HK-2 (cell line): ENCODE measurements around the gene SETDB1.
A peak's percentile ranks its signal among the peaks of the same experiment; 100 is the strongest.

ENCODE experiments used
- DNase-seq: peaks from one replicate; pipeline ENCODE4 v3.0.0-alpha.2; 2018; ENCODE audit not compliant: unreplicated experiment

SETDB1 gene

DNA sequence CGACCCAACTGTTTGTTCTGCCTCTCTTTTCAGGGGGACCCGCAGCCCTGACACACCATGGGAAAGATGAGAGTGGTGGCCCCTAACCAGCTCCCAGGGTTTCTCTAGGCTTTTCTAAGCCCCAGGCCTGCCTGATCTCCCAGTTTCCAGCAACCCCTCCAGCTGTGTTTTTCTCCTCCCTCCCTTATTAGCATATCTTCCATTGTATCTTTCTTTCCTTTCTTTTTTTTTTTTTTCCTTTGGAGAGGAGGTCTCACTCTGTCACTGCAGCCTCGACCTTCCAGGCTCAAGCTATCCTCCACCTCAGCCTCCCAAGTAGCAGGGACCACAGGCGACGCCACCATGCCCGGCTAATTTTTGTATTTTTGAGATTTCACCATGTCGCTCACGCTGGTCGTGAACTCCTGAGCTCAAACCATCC is 50.2 kb downstream of the SETDB1 start:
- DNase-seq = no peak

GRCh38 chr1:150976879-150977694 is 50.9 kb downstream of the SETDB1 start:
- peak; percentile 88 for DNase-seq

DNA sequence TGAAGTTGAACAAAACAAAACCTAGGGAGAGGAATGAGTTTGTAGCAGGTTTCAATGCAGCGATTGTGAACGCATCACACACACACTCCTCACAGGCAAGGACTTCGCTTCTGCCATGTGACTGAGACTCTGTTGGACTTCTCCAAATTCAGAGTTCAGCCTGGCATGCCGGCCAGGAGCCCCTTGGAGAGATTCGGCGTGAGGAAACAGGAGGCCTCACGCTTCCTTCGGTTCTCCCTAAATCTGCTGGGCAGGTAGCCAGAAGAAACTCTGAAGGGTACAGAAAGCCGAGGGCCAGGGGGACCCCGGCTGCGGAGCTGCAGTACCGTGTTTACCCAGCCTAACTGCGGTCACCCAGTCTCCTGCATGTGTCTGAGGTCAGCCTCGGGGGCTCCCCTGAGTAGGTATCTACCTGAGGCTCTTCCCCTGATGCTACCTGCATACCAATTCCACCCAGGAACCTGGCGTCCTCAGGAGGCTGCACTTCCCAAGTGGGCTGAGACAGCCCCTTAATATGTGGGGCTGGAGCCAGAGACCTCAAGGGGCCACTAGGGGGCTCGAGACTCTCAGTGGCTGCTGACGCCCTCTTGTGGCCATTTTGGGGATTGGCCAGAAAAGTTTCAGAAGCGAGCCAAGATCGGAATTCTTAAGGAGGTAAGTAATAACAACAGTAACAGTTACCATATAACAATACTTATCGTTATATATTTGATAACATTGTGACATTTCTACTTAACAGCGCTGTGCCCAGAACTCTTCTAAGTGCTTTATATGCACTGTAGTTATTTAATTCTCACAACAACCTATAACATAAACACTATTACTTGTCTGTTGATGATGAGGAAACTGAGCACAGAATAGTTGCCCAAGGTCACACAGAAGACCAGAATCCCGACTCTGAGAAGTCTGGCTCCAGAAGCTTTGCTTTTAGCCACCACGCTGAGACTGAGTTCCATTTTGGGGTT is 53.2 kb downstream of the SETDB1 start:
- peak; percentile 85 for DNase-seq

GRCh38 chr1:150981177-150981804 is 55.1 kb downstream of the SETDB1 start:
- no peak for DNase-seq

- no peak for DNase-seq
Observed at GRCh38 chr1:150981805-150982712, 55.9 kb downstream of the SETDB1 start, which contains the start of gene ANXA9. Gene ANXA9 (plus strand): TSS chr1:150982292. CDS start chr1:150983106, 814 bp downstream.

GRCh38 chr1:150985179-150985825 is 59.1 kb downstream of the SETDB1 start:
- no peak for DNase-seq

DNA sequence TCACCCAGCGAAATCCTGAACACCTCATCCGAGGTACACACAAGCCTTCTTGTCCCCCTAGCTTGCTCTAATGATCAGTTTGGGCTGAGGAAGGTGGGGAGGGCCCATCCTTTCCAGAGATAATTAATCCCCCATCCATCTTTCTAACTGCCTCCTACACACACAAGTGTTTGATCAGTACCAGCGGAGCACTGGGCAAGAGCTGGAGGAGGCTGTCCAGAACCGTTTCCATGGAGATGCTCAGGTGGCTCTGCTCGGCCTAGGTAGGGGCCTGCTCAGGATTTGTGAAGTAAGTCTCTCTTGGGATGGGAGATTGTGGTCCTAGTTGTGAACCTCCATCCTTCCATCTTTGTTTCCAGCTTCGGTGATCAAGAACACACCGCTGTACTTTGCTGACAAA is 61.8 kb downstream of the SETDB1 start:
- DNase-seq = no peak

- DNase-seq = no peak
Observed at GRCh38 chr1:150992626-150993025, 66.5 kb downstream of the SETDB1 start.

GRCh38 chr1:150994248-150994647 is 68.1 kb downstream of the SETDB1 start:
- DNase-seq = no peak

- no peak for DNase-seq
Observed at GRCh38 chr1:150995460-150995859, 69.3 kb downstream of the SETDB1 start.

DNA sequence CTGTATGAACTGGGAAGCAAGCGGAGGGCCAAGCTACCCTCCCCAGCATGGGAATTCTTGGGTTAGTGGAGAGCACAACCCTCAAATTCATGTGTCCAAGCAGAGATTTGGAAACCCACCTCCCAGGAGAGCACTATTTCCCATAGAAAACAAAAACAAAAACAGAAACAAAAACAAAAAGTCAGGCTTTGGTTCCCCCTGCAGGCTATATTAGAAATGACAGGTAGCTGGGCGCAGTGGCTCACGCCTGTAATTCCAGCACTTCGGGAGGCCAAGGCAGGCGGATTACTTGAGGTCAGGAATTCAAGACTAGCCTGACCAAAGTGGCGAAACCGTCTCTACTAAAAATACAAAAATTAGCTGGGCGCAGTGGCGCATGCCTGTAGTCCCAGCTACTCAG is 69.7 kb downstream of the SETDB1 start:
- DNase-seq = no peak

- DNase-seq = no peak
Observed at GRCh38 chr1:150997126-150997872, 71.1 kb downstream of the SETDB1 start.

GRCh38 chr1:150997949-150998348 is 71.8 kb downstream of the SETDB1 start:
- DNase-seq = no peak

- DNase-seq = peak; percentile 65
Observed at GRCh38 chr1:150999051-150999674, 73.0 kb downstream of the SETDB1 start.

GRCh38 chr1:150999926-151000325 is 73.8 kb downstream of the SETDB1 start:
- DNase-seq = no peak

DNA sequence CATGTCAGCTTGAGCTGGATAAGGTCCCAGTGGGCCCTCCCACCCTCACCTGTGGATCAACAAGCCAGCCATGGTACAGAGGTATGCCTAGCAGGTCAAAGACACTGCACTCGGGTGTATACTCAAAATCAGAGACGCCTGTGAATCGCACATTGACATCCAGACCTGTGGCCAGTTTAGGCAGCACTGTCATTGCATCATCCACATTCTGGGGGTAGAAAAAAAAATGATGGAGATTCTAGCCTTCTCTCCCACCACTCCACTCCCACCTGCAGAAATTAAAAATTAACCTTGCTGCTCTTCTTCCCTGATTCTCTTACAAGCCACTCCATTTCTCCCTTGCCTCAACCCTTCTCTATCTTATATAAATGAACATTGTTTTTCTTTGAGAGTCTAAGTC is 74.2 kb downstream of the SETDB1 start:
- no peak for DNase-seq

DNA sequence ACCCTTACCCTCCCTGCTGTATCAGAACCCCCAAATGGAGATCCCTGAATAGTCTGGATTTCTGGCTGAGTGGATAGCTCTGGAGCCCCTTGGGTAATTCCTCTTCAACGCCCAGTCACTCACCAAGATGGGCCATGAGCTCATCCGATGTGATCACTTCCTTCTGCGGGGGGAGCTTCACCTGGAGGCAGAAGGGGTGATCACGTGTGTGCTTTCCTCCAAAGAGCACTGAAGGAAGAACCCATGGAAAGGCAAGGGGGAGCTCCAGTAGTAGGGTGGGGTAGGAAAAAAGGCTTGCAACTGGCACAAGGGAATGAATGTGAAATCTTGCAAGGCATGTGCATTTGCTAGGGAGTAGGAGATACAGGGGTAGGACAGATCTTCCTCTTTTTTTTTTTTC is 75.4 kb downstream of the SETDB1 start:
- DNase-seq = no peak

DNA sequence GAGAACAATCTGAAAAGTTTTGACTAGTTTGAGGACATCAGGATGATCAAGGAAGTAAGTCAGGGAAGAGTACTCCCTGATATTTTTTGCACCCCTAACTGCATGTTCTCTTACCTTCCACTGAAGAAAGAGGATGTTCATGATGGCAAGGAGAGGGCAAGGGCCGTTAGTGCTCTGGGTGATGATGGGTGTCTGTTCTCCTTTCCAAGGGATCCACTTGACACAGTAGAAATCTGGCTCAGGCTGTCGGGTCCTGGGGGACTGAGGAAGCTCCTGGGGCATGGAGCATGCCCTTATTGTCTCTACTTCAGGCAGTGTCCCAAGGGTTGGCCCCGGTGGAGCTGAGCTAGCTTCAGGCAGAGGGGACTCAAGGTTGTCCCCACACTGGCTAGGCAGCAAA is 75.9 kb downstream of the SETDB1 start:
- DNase-seq = no peak

DNA sequence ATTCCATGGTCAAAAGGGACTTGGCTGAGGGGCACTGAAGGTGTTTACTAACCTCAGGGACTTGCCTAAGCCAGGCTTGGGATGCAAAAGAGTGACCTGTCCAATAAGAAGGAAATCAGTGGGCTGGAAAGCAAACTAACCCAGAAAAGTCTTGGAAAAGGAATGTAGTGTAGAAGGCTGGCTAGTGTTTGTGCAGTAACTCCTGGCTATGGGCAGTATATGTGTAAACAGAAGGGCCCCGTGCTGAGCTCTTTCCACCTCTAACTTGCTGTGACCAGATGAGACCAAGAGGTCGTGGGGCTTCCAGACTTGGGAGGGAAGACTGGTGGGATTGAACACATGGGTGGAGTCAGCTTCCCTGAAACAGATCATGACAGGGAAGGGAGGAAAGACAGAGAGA is 76.4 kb downstream of the SETDB1 start:
- DNase-seq = no peak
